Peyer's patch (tissue), 4 donors: Measurements from ENCODE around the gene WBP1L. TPM values are rescaled to one million over a fixed set of nuclear protein-coding genes. Genes with fewer than 3 reads are reported as not detected.

ENCODE experiments used
- DNase-seq, 3 donors: peaks; one replicate each; pipeline ENCODE4 v3.0.0-alpha.2; 2017 to 2019
- H3K27ac ChIP-seq, 4 donors: fragments of 200-600 bp; sonication (generic); one replicate each; pipeline ENCODE4 v1.5.1; 2016 to 2019
- H3K27me3 ChIP-seq, 2 donors: fragments of 200-600 bp; sonication (generic); one replicate each; pipeline ENCODE4 v1.5.1; 2019
- H3K36me3 ChIP-seq, 3 donors: fragments of 200-600 bp; sonication (generic); one replicate each; pipeline ENCODE4 v1.5.1; 2016 to 2019
- H3K4me1 ChIP-seq, 4 donors: fragments of 200-600 bp; sonication (generic); one replicate each; pipeline ENCODE4 v1.5.1; 2016 to 2019
- H3K4me3 ChIP-seq, 4 donors: fragments of 200-600 bp; sonication (generic); 1 replicate in 3 of 4; 2 replicates in 1 of 4; pipeline ENCODE4 v1.5.1; 2016 to 2019; ENCODE audit warnings: mild to moderate bottlenecking in 1 of 4
- H3K9me3 ChIP-seq, 4 donors: fragments of 200-600 bp; sonication (generic); one replicate each; pipeline ENCODE4 v1.5.1; 2016 to 2019; ENCODE audit warnings: mild to moderate bottlenecking in 1 of 4
- CTCF ChIP-seq, 6 experiments: fragments of 450-650 bp in 4 of 6; fragments of 200-600 bp in 2 of 6; sonication (generic) in 1 of 6; IDR thresholded peaks; one replicate each; pipeline ENCODE4 v1.5.1; 2017 to 2019; ENCODE audit warnings: antibody characterized with exemption in 6 of 6, mild to moderate bottlenecking in 3 of 6, moderate library complexity in 1 of 6
- POLR2A ChIP-seq, 2 donors: fragments of 450-650 bp; IDR thresholded peaks; one replicate each; pipeline ENCODE4 v1.5.1; 2017; ENCODE audit warnings: antibody characterized with exemption in 2 of 2, mild to moderate bottlenecking in 2 of 2, moderate library complexity in 2 of 2
- total RNA-seq, 4 donors: library from RNA; depleted of rRNA; stranded (reverse); fragments of >200 nt; gene quantifications; one replicate each; pipeline ENCODE4 v1.1.0, GENCODE V29; 2016

The WBP1L gene
- total RNA-seq, 4 donors from 2014 or later: 38.0 to 78.3 (median 65.8) TPM

- Histone ChIP-seq H3K27ac (no peak overlapping the region), H3K4me1 (peaks cover 0 to 12% (median 0%) of the 10 kb centered on the region in 4 donors), H3K9me3 (no peaks in the 10 kb centered on the region), H3K36me3 (no peaks in the 10 kb centered on the region), H3K27me3 (no peaks in the 10 kb centered on the region), H3K4me3 (no peak overlapping the region)
- no peak for DNase-seq
- TF ChIP-seq POLR2A (IDR thresholded peaks at IDR 0.05): no peak
- TF ChIP-seq CTCF (IDR thresholded peaks at IDR 0.05): no peak
Measured at GRCh38 chr10:102718220-102718619, 25.5 kb upstream of the WBP1L start.

GRCh38 chr10:102720337-102720736, 23.4 kb upstream of the WBP1L start:
- peaks cover 0 to 6% (median 0%) of the 10 kb centered on the region in 4 donors for H3K4me1 ChIP-seq
- H3K27ac ChIP-seq: no peak overlapping the region
- no peaks in the 10 kb centered on the region for H3K27me3 ChIP-seq
- no peak overlapping the region for H3K4me3 ChIP-seq
- H3K36me3 ChIP-seq: no peaks in the 10 kb centered on the region
- DNase-seq: no peak
- H3K9me3 ChIP-seq: no peaks in the 10 kb centered on the region
- TF ChIP-seq CTCF (IDR thresholded peaks at IDR 0.05) (no peak), POLR2A (IDR thresholded peaks at IDR 0.05) (no peak)

GRCh38 chr10:102720775-102721301, 22.9 kb upstream of the WBP1L start:
- Histone ChIP-seq H3K27ac (no peak overlapping the region), H3K27me3 (no peaks in the 10 kb centered on the region)

GRCh38 chr10:102721954-102722353, 21.8 kb upstream of the WBP1L start:
- H3K27me3 ChIP-seq: no peaks in the 10 kb centered on the region
- no peaks in the 10 kb centered on the region for H3K36me3 ChIP-seq
- TF ChIP-seq CTCF (IDR thresholded peaks at IDR 0.05) (no peak), POLR2A (IDR thresholded peaks at IDR 0.05) (no peak)
- H3K4me1 ChIP-seq: no peaks in the 10 kb centered on the region
- H3K9me3 ChIP-seq: no peaks in the 10 kb centered on the region
- no peak for DNase-seq
- no peak overlapping the region for H3K27ac ChIP-seq
- no peak overlapping the region for H3K4me3 ChIP-seq

More at GRCh38 chr10:102720775-102721301, 22.9 kb upstream of the WBP1L start:
- Histone ChIP-seq H3K36me3 (no peaks in the 10 kb centered on the region), H3K4me1 (peaks cover 0 to under 1% (median 0%) of the 10 kb centered on the region in 4 donors), H3K4me3 (no peak overlapping the region), H3K9me3 (no peaks in the 10 kb centered on the region)
- no peak for DNase-seq
- TF ChIP-seq POLR2A (IDR thresholded peaks at IDR 0.05) (no peak), CTCF (IDR thresholded peaks at IDR 0.05) (no peak)

GRCh38 chr10:102723989-102724388, 19.8 kb upstream of the WBP1L start:
- Histone ChIP-seq H3K27ac (no peak overlapping the region), H3K9me3 (no peaks in the 10 kb centered on the region), H3K36me3 (peaks cover 0 to 4% (median 0%) of the 10 kb centered on the region in 3 donors), H3K27me3 (no peaks in the 10 kb centered on the region), H3K4me3 (no peak overlapping the region), H3K4me1 (no peaks in the 10 kb centered on the region)
- DNase-seq: no peak
- TF ChIP-seq CTCF (IDR thresholded peaks at IDR 0.05): no peak
- TF ChIP-seq POLR2A (IDR thresholded peaks at IDR 0.05): no peak

GRCh38 chr10:102726274-102726673, 17.5 kb upstream of the WBP1L start:
- TF ChIP-seq CTCF (IDR thresholded peaks at IDR 0.05): no peak
- no peak for TF ChIP-seq POLR2A (IDR thresholded peaks at IDR 0.05)
- Histone ChIP-seq H3K4me1 (no peaks in the 10 kb centered on the region), H3K27me3 (no peaks in the 10 kb centered on the region), H3K4me3 (no peak overlapping the region), H3K27ac (no peak overlapping the region), H3K9me3 (no peaks in the 10 kb centered on the region), H3K36me3 (peaks cover 0 to 4% (median 0%) of the 10 kb centered on the region in 3 donors)
- no peak for DNase-seq
